ENCODE results near the gene C11orf24.

The C11orf24 gene

DNA sequence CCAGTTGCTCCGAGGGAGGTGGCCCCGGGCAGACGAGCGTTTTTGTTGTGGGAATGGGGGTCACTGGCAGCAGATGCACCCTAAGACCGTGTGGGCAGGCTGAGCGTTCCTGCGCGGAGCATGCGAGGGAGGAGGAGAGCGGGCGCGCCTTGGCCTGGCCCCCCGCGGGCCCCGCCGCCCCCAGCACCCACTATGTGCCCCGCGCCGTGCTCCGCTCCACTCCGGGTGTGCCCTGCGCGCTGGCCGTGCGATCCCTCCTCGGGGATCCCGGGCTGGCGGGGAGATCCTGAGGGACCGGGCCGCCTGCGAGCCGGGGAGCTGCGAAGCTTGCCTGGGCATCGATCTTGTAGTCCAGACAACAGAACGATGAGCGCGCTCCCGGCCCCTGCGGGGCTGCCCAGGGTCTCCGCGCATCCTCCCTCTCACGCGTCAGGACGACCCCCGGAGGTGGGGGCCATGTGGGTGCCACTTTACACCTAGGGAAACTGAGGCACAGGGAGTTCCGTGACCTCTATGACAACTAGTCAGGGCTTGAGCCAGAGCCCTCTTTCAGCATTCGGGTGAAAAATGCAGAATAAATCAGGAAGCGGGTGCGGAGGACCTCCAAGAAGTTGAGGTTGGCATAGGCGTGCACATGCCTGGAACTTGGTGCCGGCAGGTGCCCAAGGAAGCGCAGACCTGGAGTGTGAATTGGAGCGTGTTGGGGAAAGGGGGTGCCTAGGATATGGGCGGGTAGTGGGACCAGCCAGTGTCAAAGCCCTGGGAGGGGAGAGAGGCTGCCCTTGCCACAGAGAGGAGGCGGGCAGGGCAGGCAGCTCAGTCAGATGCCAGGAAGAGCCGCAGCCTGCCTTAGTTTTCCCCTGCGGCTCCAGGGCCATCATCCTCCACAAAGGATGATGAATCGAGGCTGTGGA is 57.3 kb downstream of the C11orf24 start:
- in situ Hi-C loops (cut with MboI; ENCODE audit: low sequenced_read_pairs, unreplicated experiment): no loop called here
- peak; percentile 56 for DNase-seq (ENCODE audit: low spot score)

DNA sequence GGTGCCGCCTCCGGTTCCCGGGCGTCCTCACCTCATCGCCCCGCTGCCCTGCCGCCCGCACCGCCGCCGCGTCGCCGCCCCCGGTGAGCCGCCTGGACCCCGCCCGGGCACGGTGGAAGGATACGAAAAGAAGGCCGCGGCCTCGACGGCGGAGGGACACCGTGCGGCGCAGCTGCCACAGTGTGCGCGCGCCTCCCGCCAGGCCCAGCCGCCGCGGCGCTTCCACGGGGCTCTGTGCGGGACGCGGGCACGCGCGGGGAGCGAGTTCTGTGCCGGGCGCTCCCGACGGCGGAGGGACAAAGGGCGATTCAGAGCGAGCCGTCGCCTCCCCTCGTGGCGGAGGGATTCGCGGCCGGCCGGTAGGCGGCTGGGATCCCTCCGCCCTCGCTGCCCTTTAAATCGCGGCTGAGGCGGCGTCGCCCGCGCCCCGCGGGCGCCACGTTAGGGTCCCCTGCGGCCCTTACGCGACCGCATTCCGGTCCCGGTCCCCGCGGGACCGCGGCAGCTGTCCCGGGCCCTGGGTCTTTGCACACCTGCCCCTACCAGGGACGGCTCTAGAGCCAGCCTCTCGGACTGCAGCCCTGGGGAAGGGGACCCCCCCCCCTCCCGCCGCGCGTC is 58.1 kb downstream of the C11orf24 start:
- TF ChIP-seq, protein P1, sequence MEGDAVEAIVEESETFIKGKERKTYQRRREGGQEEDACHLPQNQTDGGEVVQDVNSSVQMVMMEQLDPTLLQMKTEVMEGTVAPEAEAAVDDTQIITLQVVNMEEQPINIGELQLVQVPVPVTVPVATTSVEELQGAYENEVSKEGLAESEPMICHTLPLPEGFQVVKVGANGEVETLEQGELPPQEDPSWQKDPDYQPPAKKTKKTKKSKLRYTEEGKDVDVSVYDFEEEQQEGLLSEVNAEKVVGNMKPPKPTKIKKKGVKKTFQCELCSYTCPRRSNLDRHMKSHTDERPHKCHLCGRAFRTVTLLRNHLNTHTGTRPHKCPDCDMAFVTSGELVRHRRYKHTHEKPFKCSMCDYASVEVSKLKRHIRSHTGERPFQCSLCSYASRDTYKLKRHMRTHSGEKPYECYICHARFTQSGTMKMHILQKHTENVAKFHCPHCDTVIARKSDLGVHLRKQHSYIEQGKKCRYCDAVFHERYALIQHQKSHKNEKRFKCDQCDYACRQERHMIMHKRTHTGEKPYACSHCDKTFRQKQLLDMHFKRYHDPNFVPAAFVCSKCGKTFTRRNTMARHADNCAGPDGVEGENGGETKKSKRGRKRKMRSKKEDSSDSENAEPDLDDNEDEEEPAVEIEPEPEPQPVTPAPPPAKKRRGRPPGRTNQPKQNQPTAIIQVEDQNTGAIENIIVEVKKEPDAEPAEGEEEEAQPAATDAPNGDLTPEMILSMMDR (IDR thresholded peaks at IDR 0.05; ENCODE audit: borderline replicate concordance, control extremely low read depth, extremely low read depth, insufficient read depth, missing control alignments): no peak
- in situ Hi-C loops (cut with MboI; ENCODE audit: low sequenced_read_pairs, unreplicated experiment): no loop called here
- peak; percentile 89 for DNase-seq (ENCODE audit: low spot score)

More for the DNA sequence above, 57.3 kb downstream of the C11orf24 start:
- TF ChIP-seq, protein P1 (IDR thresholded peaks at IDR 0.05; ENCODE audit: borderline replicate concordance, control extremely low read depth, extremely low read depth, insufficient read depth, missing control alignments): no peak

DNA sequence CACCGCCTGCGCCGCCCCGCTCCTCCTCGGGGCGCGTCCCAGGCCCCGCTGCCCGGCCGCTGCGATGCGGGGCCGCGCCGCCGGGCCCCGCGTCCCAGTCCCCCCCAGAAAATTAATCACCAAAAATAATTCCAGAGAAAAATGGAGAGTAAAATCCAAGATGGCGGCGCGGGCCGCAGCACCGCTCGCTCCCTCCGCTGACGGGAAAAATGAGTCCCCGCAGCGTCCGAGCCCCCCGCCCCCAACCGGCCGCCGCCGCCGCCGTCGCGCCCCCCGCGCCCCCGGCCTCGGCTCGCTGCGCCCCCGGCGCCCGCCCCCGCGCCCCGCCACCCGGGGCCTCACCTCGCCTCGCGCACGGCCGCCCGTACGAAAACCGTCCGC is 58.6 kb downstream of the C11orf24 start, which contains the start of gene KMT5B:
TSS of gene KMT5B (minus strand) at position 162 of the 381 bp plus-strand sequence. CDS start 23,220 bp downstream, outside the sequence.
- in situ Hi-C loops (cut with MboI; ENCODE audit: low sequenced_read_pairs, unreplicated experiment): no loop called here
- TF ChIP-seq, protein P1 (IDR thresholded peaks at IDR 0.05; ENCODE audit: borderline replicate concordance, control extremely low read depth, extremely low read depth, insufficient read depth, missing control alignments): no peak
- peak; percentile 58 for DNase-seq (ENCODE audit: low spot score)

DNA sequence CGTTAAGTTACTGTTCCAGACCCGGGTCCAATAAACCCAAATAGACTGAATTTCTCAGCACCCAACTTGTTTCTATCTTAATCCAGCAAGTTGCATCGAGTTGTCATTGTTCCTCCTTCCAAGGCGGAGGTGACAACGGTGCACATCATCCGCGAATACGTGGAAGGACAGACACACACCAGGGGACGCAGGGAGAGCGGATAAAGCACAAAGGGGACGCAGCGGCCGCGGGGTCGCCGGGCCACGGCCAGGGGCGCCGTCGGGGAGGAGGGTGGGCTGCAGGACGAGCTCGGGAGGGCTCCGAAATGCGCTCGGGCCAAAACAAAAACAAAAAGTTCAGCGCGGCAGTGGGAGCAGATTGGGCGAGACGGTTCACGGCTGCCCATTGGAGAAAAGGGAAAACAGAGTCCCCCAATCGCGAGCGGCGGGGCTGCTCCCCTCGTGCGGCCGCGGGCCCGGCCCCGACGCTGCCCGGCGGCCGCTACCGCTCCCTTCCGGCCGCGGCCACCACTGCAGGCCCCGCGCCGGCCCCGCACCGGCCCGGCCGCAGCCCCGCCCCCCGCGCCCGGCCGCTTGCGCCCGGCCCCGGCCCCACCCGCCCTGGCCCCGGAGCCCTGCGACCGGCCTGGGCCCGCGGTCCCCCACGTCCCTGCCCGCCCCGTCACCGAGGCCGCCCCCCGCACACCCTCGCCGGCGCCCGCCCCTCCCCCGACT is 59.2 kb downstream of the C11orf24 start:
- TF ChIP-seq, protein P1 (IDR thresholded peaks at IDR 0.05; ENCODE audit: borderline replicate concordance, control extremely low read depth, extremely low read depth, insufficient read depth, missing control alignments): peak; percentile 40
- DNase-seq (ENCODE audit: low spot score): peak; percentile 89
- in situ Hi-C loops (cut with MboI; ENCODE audit: low sequenced_read_pairs, unreplicated experiment): no loop called here

DNA sequence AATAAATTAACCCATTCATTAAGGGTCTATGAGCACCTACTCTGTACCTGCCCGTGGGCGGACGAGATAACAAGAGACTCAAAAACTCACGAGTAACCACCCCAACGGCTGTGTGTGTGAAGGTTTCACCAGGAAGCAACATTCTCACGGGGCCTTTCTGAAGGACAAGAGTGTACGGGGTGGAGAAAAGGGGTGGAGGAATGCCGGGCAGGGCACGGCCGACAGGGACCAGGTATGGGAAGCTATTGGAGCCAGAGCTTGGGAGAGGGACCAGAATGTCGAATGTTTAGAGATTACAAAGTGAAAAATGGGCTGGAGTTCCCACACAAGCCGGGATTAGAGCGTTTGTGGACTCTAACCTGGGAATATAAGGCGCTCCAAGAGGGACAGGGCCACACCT is 60.2 kb downstream of the C11orf24 start:
- DNase-seq (ENCODE audit: low spot score): no peak
- in situ Hi-C loops (cut with MboI; ENCODE audit: low sequenced_read_pairs, unreplicated experiment): no loop called here
- TF ChIP-seq, protein P1 (IDR thresholded peaks at IDR 0.05; ENCODE audit: borderline replicate concordance, control extremely low read depth, extremely low read depth, insufficient read depth, missing control alignments): no peak

Measured in GM13976 (cell line).